ENCODE measurements around the gene UNC80.

UNC80 gene

GRCh38 chr2:209970711-209971110 is 199.1 kb downstream of the UNC80 start:
- DNase-seq (ENCODE audit: low read depth, low spot score) = no peak

GRCh38 chr2:209973328-209973727 is 201.7 kb downstream of the UNC80 start:
- DNase-seq (ENCODE audit: low read depth, low spot score) = no peak

GRCh38 chr2:209974576-209974975 is 202.9 kb downstream of the UNC80 start:
- no peak for DNase-seq (ENCODE audit: low read depth, low spot score)

GRCh38 chr2:209976698-209977385 is 205.2 kb downstream of the UNC80 start:
- DNase-seq (ENCODE audit: low read depth, low spot score) = no peak

- DNase-seq (ENCODE audit: low read depth, low spot score) = no peak
Observed at GRCh38 chr2:209977386-209978239, 206.0 kb downstream of the UNC80 start.

GRCh38 chr2:209984291-209984690 is 212.7 kb downstream of the UNC80 start:
- no peak for DNase-seq (ENCODE audit: low read depth, low spot score)

- DNase-seq (ENCODE audit: low read depth, low spot score) = no peak
Observed at GRCh38 chr2:209985874-209986273, 214.2 kb downstream of the UNC80 start.

DNA sequence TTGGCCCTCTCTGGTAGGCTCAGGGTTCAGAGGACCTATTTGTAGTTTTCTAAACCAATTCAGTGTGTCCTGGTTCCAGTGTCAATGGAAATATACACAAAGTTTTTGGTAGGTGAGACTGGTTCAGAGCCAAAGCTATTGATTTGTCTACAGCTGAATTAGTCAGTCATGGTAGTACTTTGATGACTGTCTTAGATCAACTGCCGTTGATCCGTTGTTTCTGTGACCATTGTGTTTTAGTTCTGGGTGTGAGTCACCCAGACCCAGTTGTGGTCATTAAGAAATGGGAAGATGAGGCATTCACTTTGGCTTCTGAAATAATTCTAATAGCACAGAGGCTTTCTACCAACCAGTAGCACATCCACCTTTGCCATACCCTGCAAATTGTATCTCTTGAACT is 214.8 kb downstream of the UNC80 start:
- DNase-seq (ENCODE audit: low read depth, low spot score) = no peak

GRCh38 chr2:209988010-209988409 is 216.4 kb downstream of the UNC80 start:
- no peak for DNase-seq (ENCODE audit: low read depth, low spot score)

DNA sequence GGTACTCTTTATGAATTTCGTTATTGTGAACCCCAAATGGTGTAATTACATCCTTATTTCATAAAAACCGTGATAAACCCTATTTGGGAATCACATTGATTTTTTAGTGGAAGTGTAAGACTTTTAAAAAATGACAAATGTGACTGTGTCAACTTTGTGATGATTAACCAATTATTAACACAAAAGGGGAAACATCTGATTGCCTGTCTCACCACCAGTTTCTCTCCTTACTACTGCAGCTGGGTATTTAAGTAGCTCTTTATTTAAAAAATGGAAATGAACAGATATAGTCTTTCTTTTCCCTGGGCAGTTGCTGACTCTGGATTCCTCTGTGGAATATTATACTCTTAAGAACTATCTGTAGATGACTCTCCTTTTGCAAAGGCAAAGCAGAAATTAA is 219.2 kb downstream of the UNC80 start:
- DNase-seq (ENCODE audit: low read depth, low spot score) = no peak

GRCh38 chr2:209993968-209994367 is 222.3 kb downstream of the UNC80 start:
- DNase-seq (ENCODE audit: low read depth, low spot score) = no peak

DNA sequence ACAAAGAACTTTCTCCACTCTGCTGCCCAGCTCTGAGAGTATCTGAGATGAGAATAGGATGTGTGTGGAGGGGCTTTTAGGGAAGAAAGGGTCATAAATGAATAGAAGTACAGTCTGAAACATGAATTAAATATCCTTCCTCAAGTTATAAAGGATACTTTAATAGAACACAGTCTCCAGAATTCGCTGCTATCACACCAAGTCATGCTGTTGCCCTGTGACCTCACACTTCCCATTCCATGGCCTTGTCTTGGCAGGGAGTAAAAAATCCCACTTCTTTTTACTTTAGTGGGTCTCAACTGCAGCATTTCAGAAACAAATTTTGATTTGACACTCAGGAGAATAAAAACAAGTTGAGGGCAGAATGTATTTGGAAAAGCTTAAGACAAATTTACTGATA is 227.0 kb downstream of the UNC80 start:
- DNase-seq (ENCODE audit: low read depth, low spot score) = no peak

GRCh38 chr2:210000464-210001324 is 229.1 kb downstream of the UNC80 start:
- no peak for DNase-seq (ENCODE audit: low read depth, low spot score)

GRCh38 chr2:210002158-210003157 is 230.8 kb downstream of the UNC80 start, which contains the start of gene RPE:
Gene RPE (plus strand): TSS chr2:210002638. CDS start chr2:210002662, 24 bp downstream.
- DNase-seq (ENCODE audit: low read depth, low spot score) = peak; percentile 87

GRCh38 chr2:210003359-210003758 is 231.7 kb downstream of the UNC80 start:
- DNase-seq (ENCODE audit: low read depth, low spot score) = no peak

DNA sequence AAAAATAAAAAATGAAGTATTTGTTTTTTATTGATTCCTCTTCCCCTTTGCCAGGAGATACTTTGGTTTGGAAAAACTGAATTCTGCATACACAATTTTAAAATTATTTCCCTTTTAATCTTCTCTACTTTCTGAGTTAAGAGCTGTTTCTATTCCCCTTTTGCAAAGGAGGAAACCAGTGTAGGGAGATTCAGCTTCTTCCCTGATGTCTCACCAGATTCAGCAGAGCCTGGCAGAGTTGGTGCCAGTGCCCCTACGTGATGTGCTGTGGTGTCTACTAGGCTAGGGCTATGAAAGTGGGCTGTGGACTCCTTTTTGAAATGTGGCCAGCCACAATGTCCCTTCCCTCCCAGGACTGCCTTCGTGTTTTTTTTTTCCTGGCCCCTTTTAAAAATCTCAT is 233.2 kb downstream of the UNC80 start:
- DNase-seq (ENCODE audit: low read depth, low spot score) = no peak

GRCh38 chr2:210007895-210008294 is 236.3 kb downstream of the UNC80 start:
- DNase-seq (ENCODE audit: low read depth, low spot score) = no peak

DNA sequence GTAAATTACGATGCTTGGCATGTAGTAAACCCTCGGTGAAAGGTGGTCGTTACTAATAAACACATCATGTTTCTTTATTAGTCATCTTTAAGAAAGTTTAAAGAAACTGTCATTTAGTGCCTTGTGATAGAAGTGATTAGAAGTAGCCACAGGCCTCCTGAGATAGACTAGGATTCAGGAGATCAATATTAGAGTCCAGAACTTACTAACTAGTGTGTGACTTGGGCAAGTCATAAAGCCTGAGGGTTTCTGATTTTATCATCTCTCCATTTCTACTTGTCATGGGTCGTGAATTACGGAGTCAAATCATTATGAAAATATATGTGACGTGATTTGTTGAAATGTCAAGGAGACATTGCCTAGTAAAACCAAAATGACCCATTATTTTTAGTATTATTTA is 237.5 kb downstream of the UNC80 start:
- DNase-seq (ENCODE audit: low read depth, low spot score) = no peak

GRCh38 chr2:210009896-210010295 is 238.3 kb downstream of the UNC80 start:
- DNase-seq (ENCODE audit: low read depth, low spot score) = no peak

DNA sequence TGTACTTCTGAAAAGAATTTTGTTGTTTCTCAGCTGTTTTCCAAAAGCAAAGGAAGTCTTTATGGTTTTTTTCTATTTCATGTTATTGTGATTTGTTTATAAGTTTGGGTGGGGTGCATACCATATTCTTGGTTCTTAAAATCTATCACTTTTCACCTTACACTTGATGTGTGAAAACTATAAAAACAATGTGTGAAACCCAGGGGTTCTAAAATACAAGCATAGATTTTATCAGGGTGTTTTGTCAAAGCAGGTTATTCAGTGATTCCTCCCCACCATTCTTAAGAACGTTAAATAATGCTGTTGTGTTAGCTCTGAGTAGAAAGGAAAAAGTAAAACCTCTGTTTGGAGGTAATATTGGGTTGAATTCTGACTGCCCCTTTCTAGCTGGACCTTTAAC is 248.5 kb downstream of the UNC80 start:
- DNase-seq (ENCODE audit: low read depth, low spot score) = no peak

GRCh38 chr2:210022824-210023223 is 251.2 kb downstream of the UNC80 start:
- no peak for DNase-seq (ENCODE audit: low read depth, low spot score)
